BE2C (cell line): Measurements from ENCODE around the gene CTSD. TPM values are rescaled to one million over a fixed set of nuclear protein-coding genes. Genes with fewer than 3 reads are reported as not detected.
"Not testable (repeated sequence)": the region's sequence is repeated elsewhere in the genome, so short reads cannot be mapped to it uniquely, and the experiment has no call there.

Experiments
- DNase-seq: peaks from one replicate; pipeline ENCODE4 v3.0.0-alpha.2; 2020
- H3K27me3 ChIP-seq: fragments of 250-450 bp; sonication (Bioruptor Pico); 2 replicates; pipeline ENCODE4 v1.5.1; 2020; ENCODE audit warnings: mild to moderate bottlenecking
- H3K36me3 ChIP-seq: fragments of 250-450 bp; sonication (Bioruptor Pico); 2 replicates; pipeline ENCODE4 v1.5.1; 2020; ENCODE audit warnings: mild to moderate bottlenecking
- H3K4me1 ChIP-seq: fragments of 250-450 bp; sonication (Bioruptor Pico); 2 replicates; pipeline ENCODE4 v1.5.1; 2020
- H3K4me3 ChIP-seq: 2 replicates; pipeline ENCODE4 v1.5.1; 2011; ENCODE audit warnings: low read depth, low read length
- H3K9me3 ChIP-seq: fragments of 250-450 bp; sonication (Bioruptor Pico); 2 replicates; pipeline ENCODE4 v1.5.1; 2020
- CTCF ChIP-seq: IDR thresholded peaks from 2 replicates; pipeline ENCODE4 v1.5.1; 2012; ENCODE audit warnings: mild to moderate bottlenecking, low read depth, low read length
- polyA plus RNA-seq: library from polyadenylated mRNA; unstranded; fragments of >200 nt; gene quantifications from one replicate; pipeline ENCODE4 v1.2.1, GENCODE V29; 2012; ENCODE audit warnings: low read depth, missing spikeins; ENCODE audit not compliant: insufficient read length, insufficient read depth

Gene CTSD
- 193 TPM for polyA plus RNA-seq

- Histone ChIP-seq H3K27me3 (no peaks in the 10 kb centered on the region), H3K4me3 (peak within 1 kb of the TSS; percentile 64), H3K4me1 (no peaks in the 10 kb centered on the region), H3K36me3 (no peaks in the 10 kb centered on the region), H3K9me3 (no peaks in the 10 kb centered on the region)
- DNase-seq: peak; percentile 84
- no peak for TF ChIP-seq CTCF
These were observed at the start of gene CTSD for GRCh38 chr11:1763796-1764661. CTSD (minus strand) TSS chr11:1763927; CDS start chr11:1763859, 68 bp downstream.

- H3K27me3 ChIP-seq, DNase-seq, H3K4me1 ChIP-seq: not testable (repeated sequence)
These were observed 49.6 kb upstream of the CTSD start for GRCh38 chr11:1813356-1813755.

GRCh38 chr11:1812801-1813200 is 49.1 kb upstream of the CTSD start:
- Histone ChIP-seq H3K4me1 (no peaks in the 10 kb centered on the region), H3K4me3 (no peak overlapping the region), H3K36me3 (no peaks in the 10 kb centered on the region), H3K27me3 (no peaks in the 10 kb centered on the region), H3K9me3 (no peaks in the 10 kb centered on the region)
- no peak for TF ChIP-seq CTCF
- no peak for DNase-seq

More at GRCh38 chr11:1813356-1813755, 49.6 kb upstream of the CTSD start:
- H3K36me3 ChIP-seq, H3K9me3 ChIP-seq, H3K4me3 ChIP-seq: not testable (repeated sequence)

GRCh38 chr11:1812274-1812673 is 48.5 kb upstream of the CTSD start:
- Histone ChIP-seq H3K9me3 (no peaks in the 10 kb centered on the region), H3K4me3 (no peak overlapping the region), H3K27me3 (no peaks in the 10 kb centered on the region), H3K36me3 (no peaks in the 10 kb centered on the region), H3K4me1 (no peaks in the 10 kb centered on the region)
- TF ChIP-seq CTCF: no peak
- DNase-seq: no peak

GRCh38 chr11:1810761-1811160 is 47.0 kb upstream of the CTSD start:
- H3K4me3 ChIP-seq: no peak overlapping the region
- no peaks in the 10 kb centered on the region for H3K36me3 ChIP-seq
- no peak for DNase-seq
- no peaks in the 10 kb centered on the region for H3K4me1 ChIP-seq
- H3K27me3 ChIP-seq: no peaks in the 10 kb centered on the region
- TF ChIP-seq CTCF: no peak
- no peaks in the 10 kb centered on the region for H3K9me3 ChIP-seq

GRCh38 chr11:1807264-1807995 is 43.7 kb upstream of the CTSD start:
- DNase-seq: no peak
- Histone ChIP-seq H3K36me3 (no peaks in the 10 kb centered on the region), H3K4me3 (no peak overlapping the region), H3K27me3 (no peaks in the 10 kb centered on the region), H3K4me1 (no peaks in the 10 kb centered on the region), H3K9me3 (no peaks in the 10 kb centered on the region)
- no peak for TF ChIP-seq CTCF
